T-helper 2 cell treated with Interferon-gamma antibody and Interleukin-4, amounts not matched to agents 5 μg/mL and 100 μg/mL, for 36 hours (primary cell): ENCODE data around the gene SLC13A2.

Experiments
- DNase-seq: peaks from one replicate; pipeline ENCODE4 v3.0.0; 2021; ENCODE audit warnings: low spot score
- H3K27ac Mint-ChIP-seq: one replicate; pipeline ENCODE4 v1.8.0; 2021; ENCODE audit warnings: mild to moderate bottlenecking, mixed read lengths
- H3K27me3 Mint-ChIP-seq: one replicate; pipeline ENCODE4 v1.8.0; 2021; ENCODE audit warnings: low read depth, mixed read lengths
- H3K36me3 Mint-ChIP-seq: one replicate; pipeline ENCODE4 v1.8.0; 2021; ENCODE audit warnings: low read depth, mixed read lengths
- H3K4me1 Mint-ChIP-seq: one replicate; pipeline ENCODE4 v1.8.0; 2021; ENCODE audit warnings: low read depth, mixed read lengths
- H3K4me3 Mint-ChIP-seq: one replicate; pipeline ENCODE4 v1.8.0; 2022; ENCODE audit warnings: mild to moderate bottlenecking, moderate library complexity, mixed read lengths
- H3K9me3 Mint-ChIP-seq: one replicate; pipeline ENCODE4 v1.8.0; 2021; ENCODE audit warnings: mixed read lengths

Gene SLC13A2

GRCh38 chr17:28523876-28524275 lies 50.4 kb downstream of the SLC13A2 start:
- Mint-ChIP-seq H3K4me1 (no peaks in the 10 kb centered on the region), H3K36me3 (no peaks in the 10 kb centered on the region), H3K27me3 (peaks cover 4% of the 10 kb centered on the region), H3K4me3 (no peak overlapping the region), H3K27ac (no peak overlapping the region), H3K9me3 (no peaks in the 10 kb centered on the region)
- DNase-seq = no peak

- Mint-ChIP-seq H3K27ac (no peak overlapping the region), H3K4me1 (no peaks in the 10 kb centered on the region), H3K9me3 (no peaks in the 10 kb centered on the region), H3K4me3 (no peak overlapping the region), H3K27me3 (peaks cover 2% of the 10 kb centered on the region), H3K36me3 (no peaks in the 10 kb centered on the region)
- no peak for DNase-seq
These were observed 51.3 kb downstream of the SLC13A2 start for GRCh38 chr17:28524476-28525424.

- H3K9me3 Mint-ChIP-seq = no peaks in the 10 kb centered on the region
- no peak for DNase-seq
- no peaks in the 10 kb centered on the region for H3K36me3 Mint-ChIP-seq
- no peak overlapping the region for H3K27ac Mint-ChIP-seq
- no peaks in the 10 kb centered on the region for H3K4me1 Mint-ChIP-seq
- H3K4me3 Mint-ChIP-seq = no peak overlapping the region
- peaks cover 2% of the 10 kb centered on the region for H3K27me3 Mint-ChIP-seq
These were observed 52.9 kb downstream of the SLC13A2 start for GRCh38 chr17:28526381-28526780.

- no peaks in the 10 kb centered on the region for H3K4me1 Mint-ChIP-seq
- H3K4me3 Mint-ChIP-seq = no peak overlapping the region
- no peaks in the 10 kb centered on the region for H3K36me3 Mint-ChIP-seq
These were observed 53.8 kb downstream of the SLC13A2 start for GRCh38 chr17:28527181-28527681.

GRCh38 chr17:28527859-28528258 lies 54.4 kb downstream of the SLC13A2 start:
- Mint-ChIP-seq H3K9me3 (no peaks in the 10 kb centered on the region), H3K27ac (no peak overlapping the region), H3K4me1 (no peaks in the 10 kb centered on the region)

More at GRCh38 chr17:28527181-28527681, 53.8 kb downstream of the SLC13A2 start:
- DNase-seq = no peak
- Mint-ChIP-seq H3K27me3 (peaks cover 2% of the 10 kb centered on the region), H3K27ac (no peak overlapping the region), H3K9me3 (no peaks in the 10 kb centered on the region)

GRCh38 chr17:28528327-28529012 lies 55.0 kb downstream of the SLC13A2 start:
- Mint-ChIP-seq H3K27me3 (peaks cover 2% of the 10 kb centered on the region), H3K27ac (no peak overlapping the region), H3K4me3 (no peak overlapping the region), H3K9me3 (no peaks in the 10 kb centered on the region), H3K36me3 (no peaks in the 10 kb centered on the region), H3K4me1 (no peaks in the 10 kb centered on the region)
- DNase-seq = no peak

More at GRCh38 chr17:28527859-28528258, 54.4 kb downstream of the SLC13A2 start:
- DNase-seq = no peak
- Mint-ChIP-seq H3K4me3 (no peak overlapping the region), H3K36me3 (no peaks in the 10 kb centered on the region), H3K27me3 (peaks cover 2% of the 10 kb centered on the region)

GRCh38 chr17:28529013-28529400 lies 55.6 kb downstream of the SLC13A2 start:
- no peaks in the 10 kb centered on the region for H3K9me3 Mint-ChIP-seq
- H3K27ac Mint-ChIP-seq = no peak overlapping the region
- H3K4me3 Mint-ChIP-seq = no peak overlapping the region
- no peaks in the 10 kb centered on the region for H3K36me3 Mint-ChIP-seq
- peaks cover 2% of the 10 kb centered on the region for H3K27me3 Mint-ChIP-seq
- no peaks in the 10 kb centered on the region for H3K4me1 Mint-ChIP-seq
- no peak for DNase-seq

GRCh38 chr17:28530250-28530649 lies 56.8 kb downstream of the SLC13A2 start:
- Mint-ChIP-seq H3K9me3 (no peaks in the 10 kb centered on the region), H3K4me3 (no peak overlapping the region), H3K36me3 (no peaks in the 10 kb centered on the region), H3K27me3 (peaks cover 2% of the 10 kb centered on the region), H3K4me1 (no peaks in the 10 kb centered on the region), H3K27ac (no peak overlapping the region)
- no peak for DNase-seq

- Mint-ChIP-seq H3K36me3 (no peaks in the 10 kb centered on the region), H3K4me3 (no peak overlapping the region), H3K27ac (no peak overlapping the region), H3K9me3 (no peaks in the 10 kb centered on the region), H3K4me1 (no peaks in the 10 kb centered on the region), H3K27me3 (peaks cover 2% of the 10 kb centered on the region)
- DNase-seq = no peak
These were observed 57.5 kb downstream of the SLC13A2 start for GRCh38 chr17:28530926-28531325.

- H3K4me3 Mint-ChIP-seq = no peak overlapping the region
- no peaks in the 10 kb centered on the region for H3K4me1 Mint-ChIP-seq
- no peaks in the 10 kb centered on the region for H3K36me3 Mint-ChIP-seq
- H3K27ac Mint-ChIP-seq = peak overlapping the region; percentile 39
- DNase-seq = no peak
- no peaks in the 10 kb centered on the region for H3K9me3 Mint-ChIP-seq
- peaks cover 2% of the 10 kb centered on the region for H3K27me3 Mint-ChIP-seq
These were observed 58.9 kb downstream of the SLC13A2 start for GRCh38 chr17:28532050-28532960.

GRCh38 chr17:28533091-28533807 lies 59.8 kb downstream of the SLC13A2 start:
- Mint-ChIP-seq H3K36me3 (no peaks in the 10 kb centered on the region), H3K4me1 (no peaks in the 10 kb centered on the region), H3K9me3 (no peaks in the 10 kb centered on the region), H3K27me3 (peaks cover 2% of the 10 kb centered on the region), H3K27ac (no peak overlapping the region), H3K4me3 (no peak overlapping the region)
- no peak for DNase-seq

GRCh38 chr17:28534740-28535375 lies 61.4 kb downstream of the SLC13A2 start:
- no peaks in the 10 kb centered on the region for H3K36me3 Mint-ChIP-seq
- DNase-seq = no peak
- no peaks in the 10 kb centered on the region for H3K27me3 Mint-ChIP-seq
- no peaks in the 10 kb centered on the region for H3K4me1 Mint-ChIP-seq
- H3K9me3 Mint-ChIP-seq = no peaks in the 10 kb centered on the region
- no peak overlapping the region for H3K4me3 Mint-ChIP-seq
- no peak overlapping the region for H3K27ac Mint-ChIP-seq
